Effector memory CD4-positive, alpha-beta T cell (primary cell): ENCODE measurements around the gene TMEM158.

Experiments used
- DNase-seq, 3 donors: peaks; one replicate each; pipeline ENCODE4 v3.0.0-alpha.2; 2020
- H3K27ac ChIP-seq: 2 replicates; pipeline ENCODE4 v1.7.0; 2013; ENCODE audit warnings: mild to moderate bottlenecking, low read length, moderate library complexity; ENCODE audit not compliant: insufficient read depth, poor library complexity, severe bottlenecking
- H3K27me3 ChIP-seq: replicated peaks from 2 replicates; pipeline ENCODE4 v1.7.0; 2013; ENCODE audit warnings: mild to moderate bottlenecking, low read length; ENCODE audit not compliant: insufficient read depth, control insufficient read depth, poor library complexity, severe bottlenecking
- H3K36me3 ChIP-seq: 2 replicates; pipeline ENCODE4 v1.7.0; 2013; ENCODE audit warnings: mild to moderate bottlenecking, low read length, moderate library complexity; ENCODE audit not compliant: control insufficient read depth, insufficient read depth
- H3K4me1 ChIP-seq: 2 replicates; pipeline ENCODE4 v1.7.0; 2013; ENCODE audit warnings: low read length, mild to moderate bottlenecking; ENCODE audit not compliant: control insufficient read depth, insufficient read depth, poor library complexity, severe bottlenecking
- H3K4me3 ChIP-seq: 2 replicates; pipeline ENCODE4 v1.7.0; 2013; ENCODE audit warnings: low read length, low read depth, mild to moderate bottlenecking; ENCODE audit not compliant: insufficient read depth, poor library complexity, severe bottlenecking
- H3K9me3 ChIP-seq: 2 replicates; pipeline ENCODE4 v1.7.0; 2013; ENCODE audit warnings: mild to moderate bottlenecking, low read length, moderate library complexity; ENCODE audit not compliant: control insufficient read depth
- total RNA-seq, 3 donors: gene quantifications; one replicate each; lab custom pipeline; 2026; lab: John Stamatoyannopoulos, UW

Gene TMEM158
- 0.17 to 0.35 (median 0.19) reads per million in 3 donors for total RNA-seq

DNA sequence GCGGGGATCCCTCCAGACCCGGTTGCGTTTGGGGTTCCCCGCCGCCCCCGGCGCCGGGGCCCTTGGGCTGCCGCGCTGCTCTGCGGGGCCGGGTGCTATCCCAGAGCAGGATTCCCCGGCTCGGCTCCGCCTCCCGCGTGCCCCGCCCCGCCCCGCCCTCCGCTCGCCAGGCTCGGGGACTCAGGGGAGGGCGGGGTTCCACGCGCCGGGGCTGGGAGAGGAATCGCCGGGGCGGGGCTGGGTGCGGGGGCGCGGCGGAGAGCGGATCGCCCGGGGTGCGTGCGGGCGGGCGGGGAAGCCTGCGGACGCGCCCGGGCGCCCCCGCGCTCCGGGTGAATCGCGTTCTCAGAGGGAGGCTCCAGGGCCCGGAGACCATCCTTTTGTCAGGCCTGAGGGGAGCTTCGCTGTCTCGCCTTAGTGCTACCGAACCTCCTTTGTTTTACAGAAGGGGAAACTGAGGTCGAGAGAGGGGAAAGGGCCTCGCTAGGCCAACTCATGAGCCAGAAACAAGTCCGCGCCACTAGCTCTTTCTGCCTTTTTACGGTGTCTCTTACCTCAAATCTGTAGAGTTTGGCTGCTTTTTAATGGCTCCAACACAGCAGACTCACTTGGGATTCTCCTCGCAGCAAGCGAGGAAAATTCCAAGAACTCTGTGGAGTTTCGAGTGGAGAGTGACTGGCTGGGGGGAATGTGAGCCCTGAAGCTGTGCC is at the start of gene TMEM158:
TSS of gene TMEM158 (minus strand) at position 82 of the 710 bp plus-strand sequence. CDS start 260 bp downstream, outside the sequence.
- Histone ChIP-seq H3K36me3 (no peaks in the 10 kb centered on the region), H3K27me3 (peaks cover 52% of the 10 kb centered on the region), H3K9me3 (no peaks in the 10 kb centered on the region), H3K27ac (no peak within 1 kb of the TSS), H3K4me3 (peak within 1 kb of the TSS; percentile 45), H3K4me1 (peaks cover 7% of the 10 kb centered on the region)
- DNase-seq, result peak; percentile 51 to 65 (median 58)

- H3K4me3 ChIP-seq, result no peak overlapping the region
- H3K27ac ChIP-seq, result no peak overlapping the region
- no peaks in the 10 kb centered on the region for H3K36me3 ChIP-seq
- DNase-seq, result no peak
- no peaks in the 10 kb centered on the region for H3K4me1 ChIP-seq
- H3K9me3 ChIP-seq, result no peaks in the 10 kb centered on the region
- peaks cover 3% of the 10 kb centered on the region for H3K27me3 ChIP-seq
Observed at GRCh38 chr3:45275006-45275704, 49.1 kb upstream of the TMEM158 start.

GRCh38 chr3:45273681-45274515 is 47.8 kb upstream of the TMEM158 start:
- H3K27ac ChIP-seq, result no peak overlapping the region
- H3K4me3 ChIP-seq, result no peak overlapping the region
- no peak for DNase-seq
- no peaks in the 10 kb centered on the region for H3K36me3 ChIP-seq
- H3K27me3 ChIP-seq, result peaks cover 3% of the 10 kb centered on the region
- H3K4me1 ChIP-seq, result no peaks in the 10 kb centered on the region
- no peaks in the 10 kb centered on the region for H3K9me3 ChIP-seq

DNA sequence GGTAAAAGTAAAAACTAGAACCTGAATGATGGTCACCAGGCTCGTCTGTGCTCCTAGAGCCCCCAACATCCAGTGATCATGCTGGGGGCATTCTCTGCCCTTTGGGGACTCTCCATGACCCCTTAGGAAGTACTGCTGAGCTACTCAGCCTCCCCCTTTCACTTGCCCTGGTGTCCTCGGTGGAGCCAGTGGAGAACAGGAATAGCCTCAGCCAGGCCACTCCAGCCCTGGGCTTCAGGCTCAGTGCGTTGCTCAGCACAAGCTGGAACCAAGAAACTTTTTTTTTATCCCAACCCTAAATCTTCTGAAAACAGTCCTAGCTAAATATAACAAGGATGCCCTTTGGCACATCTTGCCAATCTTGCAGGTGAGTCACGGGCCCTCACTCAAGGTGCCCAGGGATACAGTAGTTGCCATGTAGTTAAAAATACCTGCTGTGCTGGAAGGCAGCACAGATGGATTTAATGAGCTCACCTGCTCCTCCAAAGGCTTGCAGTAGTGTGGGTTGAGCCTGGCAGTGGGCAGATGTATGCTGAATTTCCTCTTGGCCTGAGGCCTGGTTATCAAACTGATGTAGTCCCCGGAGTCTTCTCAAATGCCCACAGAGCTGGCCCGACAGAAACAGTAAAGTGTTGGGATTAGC is 46.9 kb upstream of the TMEM158 start:
- no peak overlapping the region for H3K27ac ChIP-seq
- peaks cover 3% of the 10 kb centered on the region for H3K27me3 ChIP-seq
- no peak overlapping the region for H3K4me3 ChIP-seq
- no peaks in the 10 kb centered on the region for H3K4me1 ChIP-seq
- no peak for DNase-seq
- no peaks in the 10 kb centered on the region for H3K36me3 ChIP-seq
- H3K9me3 ChIP-seq, result no peaks in the 10 kb centered on the region

DNA sequence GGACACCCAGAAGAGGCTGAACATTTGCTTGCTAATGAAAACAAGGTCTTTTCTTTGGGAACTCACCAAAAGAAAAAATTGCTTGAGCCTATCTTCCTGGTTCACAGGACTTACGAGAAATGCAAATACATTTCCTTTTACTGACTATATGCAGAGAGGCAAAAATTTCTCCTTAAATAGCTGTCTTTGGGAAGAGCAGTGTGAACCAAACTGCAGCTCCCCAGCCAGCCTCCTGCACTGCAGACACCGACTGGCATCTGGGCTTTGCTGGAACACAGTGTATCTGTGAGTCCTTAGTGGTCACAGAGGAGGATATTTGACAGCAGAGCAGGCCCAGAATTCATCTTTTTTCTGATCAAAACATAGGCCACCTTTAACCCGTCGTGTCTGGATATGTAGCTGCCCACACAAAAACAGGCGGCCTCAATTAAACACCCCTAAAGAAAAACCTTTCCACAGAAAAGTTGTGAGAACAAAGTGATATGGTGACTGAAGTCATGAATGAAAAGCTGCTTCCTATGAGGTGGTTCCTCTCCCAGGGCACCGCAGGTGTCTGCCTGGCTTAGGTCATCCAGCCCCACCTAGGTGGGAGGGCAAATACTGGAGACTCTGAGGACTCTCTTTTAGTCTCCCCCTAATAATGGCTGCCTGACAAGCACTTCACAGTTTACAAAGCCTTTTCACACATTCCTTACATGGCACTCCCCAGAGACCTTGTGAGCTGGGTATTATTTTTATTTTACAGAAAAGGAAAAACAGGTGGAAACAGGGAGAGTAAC is 46.1 kb upstream of the TMEM158 start:
- no peak for DNase-seq
- H3K4me1 ChIP-seq, result no peaks in the 10 kb centered on the region
- no peak overlapping the region for H3K27ac ChIP-seq
- H3K36me3 ChIP-seq, result no peaks in the 10 kb centered on the region
- H3K27me3 ChIP-seq, result peaks cover 3% of the 10 kb centered on the region
- no peak overlapping the region for H3K4me3 ChIP-seq
- H3K9me3 ChIP-seq, result no peaks in the 10 kb centered on the region

- Histone ChIP-seq H3K27ac (no peak overlapping the region), H3K4me3 (no peak overlapping the region), H3K9me3 (no peaks in the 10 kb centered on the region), H3K4me1 (no peaks in the 10 kb centered on the region), H3K27me3 (no peaks in the 10 kb centered on the region), H3K36me3 (no peaks in the 10 kb centered on the region)
- no peak for DNase-seq
Observed at GRCh38 chr3:45269952-45270351, 43.9 kb upstream of the TMEM158 start.

DNA sequence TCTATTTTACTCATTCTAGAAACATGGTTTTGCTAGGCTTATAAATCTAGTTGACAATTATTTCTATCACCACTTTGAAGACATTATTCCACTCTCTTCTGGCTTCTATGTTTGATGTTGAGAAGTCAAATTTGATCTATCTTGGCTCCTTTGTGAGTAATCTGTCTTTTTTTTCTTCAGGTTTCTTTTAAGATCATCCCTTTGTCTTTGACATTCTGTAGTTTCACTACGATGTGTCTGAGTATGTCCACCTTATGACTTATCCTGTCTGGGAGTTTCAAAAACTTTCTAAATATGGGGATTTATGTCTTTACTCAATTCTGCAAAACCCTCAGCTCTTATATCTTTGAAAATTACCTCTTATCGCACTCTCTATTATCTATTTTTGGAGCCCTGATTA is 41.0 kb upstream of the TMEM158 start:
- Histone ChIP-seq H3K9me3 (no peaks in the 10 kb centered on the region), H3K36me3 (no peaks in the 10 kb centered on the region), H3K27me3 (no peaks in the 10 kb centered on the region), H3K4me3 (no peak overlapping the region), H3K27ac (no peak overlapping the region), H3K4me1 (no peaks in the 10 kb centered on the region)
- no peak for DNase-seq

- H3K9me3 ChIP-seq, result no peaks in the 10 kb centered on the region
- H3K36me3 ChIP-seq, result no peaks in the 10 kb centered on the region
- DNase-seq, result no peak
- H3K4me1 ChIP-seq, result no peaks in the 10 kb centered on the region
- no peaks in the 10 kb centered on the region for H3K27me3 ChIP-seq
- H3K27ac ChIP-seq, result no peak overlapping the region
- H3K4me3 ChIP-seq, result no peak overlapping the region
Observed at GRCh38 chr3:45261333-45262110, 35.4 kb upstream of the TMEM158 start.
